Vagina (tissue), 2 donors: ENCODE results near the gene CFAP73.

Experiments used
- CTCF ChIP-seq, 3 experiments: fragments of 450-650 bp in 2 of 3; fragments of 200-600 bp in 1 of 3; sonication (generic) in 1 of 3; IDR thresholded peaks; one replicate each; pipeline ENCODE4 v1.5.1; 2017 to 2019; ENCODE audit warnings: antibody characterized with exemption in 3 of 3, mild to moderate bottlenecking in 2 of 3, moderate library complexity in 2 of 3
- POLR2A ChIP-seq, 2 donors: fragments of 450-650 bp; IDR thresholded peaks; one replicate each; pipeline ENCODE4 v1.6.1; 2017; ENCODE audit warnings: antibody characterized with exemption in 2 of 2, mild to moderate bottlenecking in 2 of 2, moderate library complexity in 2 of 2
- POLR2AphosphoS5 ChIP-seq, 2 donors: sonication (generic); formaldehyde crosslinking; IDR thresholded peaks; one replicate each; pipeline ENCODE4 v1.9.0; 2017; ENCODE audit warnings: antibody characterized with exemption in 2 of 2, mild to moderate bottlenecking in 2 of 2, low read depth in 1 of 2; ENCODE audit not compliant: insufficient read depth in 1 of 2

- TF ChIP-seq CTCF (IDR thresholded peaks at IDR 0.05), result no peak
- no peak for TF ChIP-seq POLR2A (IDR thresholded peaks at IDR 0.05)
- TF ChIP-seq POLR2AphosphoS5 (IDR thresholded peaks at IDR 0.05; ENCODE audit: insufficient read depth in 1 of 2, low read depth in 1 of 2), result no peak
Observed at GRCh38 chr12:113152196-113152834, 2.8 kb downstream of the CFAP73 start.
